T-helper 17 cell (primary cell): Measurements from ENCODE around the gene EHMT2. TPM values are rescaled to one million over a fixed set of nuclear protein-coding genes. Genes with fewer than 3 reads are reported as not detected.
"Not testable (repeated sequence)": the region's sequence is repeated elsewhere in the genome, so short reads cannot be mapped to it uniquely, and the experiment has no call there.

Source experiments
- ATAC-seq: fragments of 150-1000 bp; cut with Tn5 transposase; 2 replicates; pipeline ENCODE4 v1.10.0; 2021; ENCODE audit warnings: mild to moderate bottlenecking, moderate library complexity
- DNase-seq, 3 donors: peaks; one replicate each; pipeline versions ENCODE4 v3.0.0 to v3.0.0-alpha.2; 2020 to 2021
- H3K9me3 ChIP-seq: one replicate; pipeline ENCODE4 v1.7.0; 2013; ENCODE audit warnings: low read length, mild to moderate bottlenecking; ENCODE audit not compliant: control insufficient read depth, poor library complexity, severe bottlenecking
- H3K27ac Mint-ChIP-seq: one replicate; pipeline ENCODE4 v1.8.0; 2022; ENCODE audit warnings: mild to moderate bottlenecking, moderate library complexity, mixed read lengths
- H3K27me3 Mint-ChIP-seq: one replicate; pipeline ENCODE4 v1.8.0; 2022; ENCODE audit warnings: mixed read lengths
- H3K36me3 Mint-ChIP-seq: one replicate; pipeline ENCODE4 v1.8.0; 2022; ENCODE audit warnings: low read depth, mixed read lengths
- H3K4me1 Mint-ChIP-seq: one replicate; pipeline ENCODE4 v1.8.0; 2022; ENCODE audit warnings: mild to moderate bottlenecking, mixed read lengths
- H3K4me3 Mint-ChIP-seq: one replicate; pipeline ENCODE4 v1.8.0; 2022; ENCODE audit warnings: mild to moderate bottlenecking, moderate library complexity, mixed read lengths
- total RNA-seq, 4 donors: library from RNA in 2 of 4; stranded (reverse) in 2 of 4; gene quantifications; one replicate each; pipeline ENCODE4 v1.2.3 and lab custom pipeline; 2022 to 2026

The EHMT2 gene
- total RNA-seq, 2 donors from 2014 or later = 40.4 to 46.2 TPM

- no peaks in the 10 kb centered on the region for H3K9me3 ChIP-seq
- Mint-ChIP-seq H3K4me3 (no peak overlapping the region), H3K27me3 (no peaks in the 10 kb centered on the region), H3K4me1 (no peaks in the 10 kb centered on the region), H3K36me3 (no peaks in the 10 kb centered on the region), H3K27ac (no peak overlapping the region)
- DNase-seq = no peak
- ATAC-seq = no peak
Measured at GRCh38 chr6:31850765-31851484, 46.6 kb downstream of the EHMT2 start.

GRCh38 chr6:31847276-31847978 is 50.1 kb downstream of the EHMT2 start:
- no peak overlapping the region for H3K4me3 Mint-ChIP-seq
- H3K9me3 ChIP-seq = no peaks in the 10 kb centered on the region
- DNase-seq (no peak), ATAC-seq (no peak)
- H3K4me1 Mint-ChIP-seq = no peaks in the 10 kb centered on the region
- no peak overlapping the region for H3K27ac Mint-ChIP-seq
- no peaks in the 10 kb centered on the region for H3K27me3 Mint-ChIP-seq
- H3K36me3 Mint-ChIP-seq = no peaks in the 10 kb centered on the region

- Mint-ChIP-seq H3K27me3 (no peaks in the 10 kb centered on the region), H3K36me3 (no peaks in the 10 kb centered on the region), H3K4me3 (no peak overlapping the region), H3K27ac (no peak overlapping the region), H3K4me1 (no peaks in the 10 kb centered on the region)
- no peaks in the 10 kb centered on the region for H3K9me3 ChIP-seq
- DNase-seq (no peak), ATAC-seq (no peak)
Measured at GRCh38 chr6:31844507-31844906, 53.0 kb downstream of the EHMT2 start.

- H3K36me3 Mint-ChIP-seq = peaks cover 3% of the 10 kb centered on the region
- H3K27me3 Mint-ChIP-seq = no peaks in the 10 kb centered on the region
Measured at GRCh38 chr6:31842053-31842452, 55.4 kb downstream of the EHMT2 start.

GRCh38 chr6:31839779-31840126 is 57.7 kb downstream of the EHMT2 start:
- ATAC-seq, H3K36me3 Mint-ChIP-seq, DNase-seq, H3K4me3 Mint-ChIP-seq, H3K9me3 ChIP-seq, H3K27me3 Mint-ChIP-seq: not testable (repeated sequence)
- peaks cover 20% of the 10 kb centered on the region for H3K4me1 Mint-ChIP-seq
- H3K27ac Mint-ChIP-seq = peak overlapping the region; percentile 39

More at GRCh38 chr6:31842053-31842452, 55.4 kb downstream of the EHMT2 start:
- H3K4me3 Mint-ChIP-seq = no peak overlapping the region
- peaks cover 7% of the 10 kb centered on the region for H3K4me1 Mint-ChIP-seq
- DNase-seq = no peak
- ATAC-seq = no peak
- no peak overlapping the region for H3K27ac Mint-ChIP-seq
- H3K9me3 ChIP-seq = no peaks in the 10 kb centered on the region

GRCh38 chr6:31838968-31839367 is 58.5 kb downstream of the EHMT2 start:
- H3K9me3 ChIP-seq = no peaks in the 10 kb centered on the region
- peaks cover 25% of the 10 kb centered on the region for H3K4me1 Mint-ChIP-seq
- ATAC-seq = no peak
- no peaks in the 10 kb centered on the region for H3K27me3 Mint-ChIP-seq
- H3K4me3 Mint-ChIP-seq = peak overlapping the region; percentile 2
- peak overlapping the region; percentile 39 for H3K27ac Mint-ChIP-seq
- DNase-seq = no peak
- H3K36me3 Mint-ChIP-seq = peaks cover 5% of the 10 kb centered on the region

GRCh38 chr6:31838114-31838553 is 59.4 kb downstream of the EHMT2 start:
- peak overlapping the region; percentile 98 for H3K4me3 Mint-ChIP-seq
- DNase-seq, H3K27me3 Mint-ChIP-seq, ATAC-seq, H3K9me3 ChIP-seq, H3K36me3 Mint-ChIP-seq: not testable (repeated sequence)
- peak overlapping the region; percentile 100 for H3K27ac Mint-ChIP-seq
- H3K4me1 Mint-ChIP-seq = peaks cover 27% of the 10 kb centered on the region

- peaks cover 5% of the 10 kb centered on the region for H3K36me3 Mint-ChIP-seq
- H3K4me3 Mint-ChIP-seq = peak overlapping the region; percentile 98
- DNase-seq (no peak), ATAC-seq (no peak)
- H3K4me1 Mint-ChIP-seq = peaks cover 27% of the 10 kb centered on the region
- no peaks in the 10 kb centered on the region for H3K9me3 ChIP-seq
- H3K27ac Mint-ChIP-seq = peak overlapping the region; percentile 100
- H3K27me3 Mint-ChIP-seq = no peaks in the 10 kb centered on the region
Measured at GRCh38 chr6:31837369-31838113, 60.0 kb downstream of the EHMT2 start.

- peaks cover 5% of the 10 kb centered on the region for H3K36me3 Mint-ChIP-seq
- peak overlapping the region; percentile 98 for H3K4me3 Mint-ChIP-seq
- H3K27ac Mint-ChIP-seq = peak overlapping the region; percentile 100
- peaks cover 27% of the 10 kb centered on the region for H3K4me1 Mint-ChIP-seq
- ATAC-seq = peak; percentile 22
- H3K9me3 ChIP-seq = no peaks in the 10 kb centered on the region
- H3K27me3 Mint-ChIP-seq = no peaks in the 10 kb centered on the region
- no peak for DNase-seq
Measured at GRCh38 chr6:31836474-31837368, 60.8 kb downstream of the EHMT2 start.

- peaks cover 27% of the 10 kb centered on the region for H3K4me1 Mint-ChIP-seq
- no peak for ATAC-seq
- peaks cover 5% of the 10 kb centered on the region for H3K36me3 Mint-ChIP-seq
- no peaks in the 10 kb centered on the region for H3K9me3 ChIP-seq
- DNase-seq = no peak
- H3K27me3 Mint-ChIP-seq = no peaks in the 10 kb centered on the region
- peak overlapping the region; percentile 98 for H3K4me3 Mint-ChIP-seq
- peak overlapping the region; percentile 100 for H3K27ac Mint-ChIP-seq
Measured at GRCh38 chr6:31836047-31836473, 61.4 kb downstream of the EHMT2 start.

GRCh38 chr6:31834367-31835250 is 62.9 kb downstream of the EHMT2 start:
- peak overlapping the region; percentile 100 for H3K27ac Mint-ChIP-seq
- H3K27me3 Mint-ChIP-seq = no peaks in the 10 kb centered on the region
- peak; percentile 75 for ATAC-seq
- H3K4me1 Mint-ChIP-seq = peaks cover 37% of the 10 kb centered on the region
- peak; percentile 57 to 77 (median 67) for DNase-seq
- peaks cover 5% of the 10 kb centered on the region for H3K36me3 Mint-ChIP-seq
- no peaks in the 10 kb centered on the region for H3K9me3 ChIP-seq
- peak overlapping the region; percentile 98 for H3K4me3 Mint-ChIP-seq
